NCI-H187 (cell line): ENCODE data around the gene CCDC13.
"Not testable (repeated sequence)": the region's sequence is repeated elsewhere in the genome, so short reads cannot be mapped to it uniquely, and the experiment has no call there.

ENCODE experiments used
- DNase-seq, 2 experiments: peaks; one replicate each; lab custom pipeline; 2025; lab: John Stamatoyannopoulos, UW

The CCDC13 gene

GRCh38 chr3:42772670-42773408 is at the start of gene CCDC13:
TSS of gene CCDC13 (minus strand) at chr3:42773253. CDS start at chr3:42758345, 14,908 bp downstream.
- DNase-seq: peak; percentile 5 to 42

- no peak for DNase-seq
These were observed 49.8 kb upstream of the CCDC13 start for GRCh38 chr3:42822828-42823227.

GRCh38 chr3:42820746-42821051 is 47.6 kb upstream of the CCDC13 start:
- no peak for DNase-seq

GRCh38 chr3:42819351-42819965 is 46.4 kb upstream of the CCDC13 start:
- peak; percentile 29 to 72 for DNase-seq

- no peak for DNase-seq
These were observed 42.8 kb upstream of the CCDC13 start for GRCh38 chr3:42815826-42816225.

- no peak for DNase-seq
These were observed 42.0 kb upstream of the CCDC13 start for GRCh38 chr3:42814914-42815507.

- DNase-seq: no peak
These were observed 41.2 kb upstream of the CCDC13 start for GRCh38 chr3:42814246-42814645.

GRCh38 chr3:42811118-42811883 is 38.2 kb upstream of the CCDC13 start:
- DNase-seq: not testable (repeated sequence)

GRCh38 chr3:42810706-42811105 is 37.7 kb upstream of the CCDC13 start:
- DNase-seq: not testable (repeated sequence)

GRCh38 chr3:42809202-42809601 is 36.1 kb upstream of the CCDC13 start, which contains the start of gene ACKR2:
TSS of gene ACKR2 (plus strand) at chr3:42809445. CDS start at chr3:42864503, 55,058 bp downstream.
- no peak for DNase-seq

- DNase-seq: no peak
These were observed 34.9 kb upstream of the CCDC13 start for GRCh38 chr3:42807929-42808328.

GRCh38 chr3:42805141-42805821 is 32.2 kb upstream of the CCDC13 start:
- DNase-seq: no peak

GRCh38 chr3:42804831-42805132 is 31.7 kb upstream of the CCDC13 start:
- no peak for DNase-seq

GRCh38 chr3:42804106-42804830 is 31.2 kb upstream of the CCDC13 start, which contains the start of gene HIGD1A:
TSS of gene HIGD1A (minus strand) at chr3:42804490. CDS start at chr3:42794253, 10,237 bp downstream.
- peak; percentile 69 to 85 for DNase-seq

GRCh38 chr3:42803414-42804105 is 30.5 kb upstream of the CCDC13 start:
- no peak for DNase-seq

GRCh38 chr3:42802876-42803413 is 29.9 kb upstream of the CCDC13 start:
- no peak for DNase-seq

- no peak for DNase-seq
These were observed 28.7 kb upstream of the CCDC13 start for GRCh38 chr3:42801784-42802183.

GRCh38 chr3:42801048-42801620 is 28.1 kb upstream of the CCDC13 start:
- no peak for DNase-seq

- DNase-seq: no peak
These were observed 27.2 kb upstream of the CCDC13 start for GRCh38 chr3:42800251-42800650.

GRCh38 chr3:42799376-42799775 is 26.3 kb upstream of the CCDC13 start:
- no peak for DNase-seq
